Stimulated activated CD4-positive, alpha-beta T cell treated with anti-CD3 and anti-CD28 coated beads, Interleukin-1b, Interleukin-23, amount 100 ng/mL, for 4 hours (primary cell): ENCODE data around the gene NDN.
"Not testable (repeated sequence)": the region's sequence is repeated elsewhere in the genome, so short reads cannot be mapped to it uniquely, and the experiment has no call there.

Source experiments
- DNase-seq, 2 donors: peaks; one replicate each; pipeline ENCODE4 v3.0.0-alpha.2; 2020; ENCODE audit warnings: low read depth in 2 of 2

Gene NDN, protein sequence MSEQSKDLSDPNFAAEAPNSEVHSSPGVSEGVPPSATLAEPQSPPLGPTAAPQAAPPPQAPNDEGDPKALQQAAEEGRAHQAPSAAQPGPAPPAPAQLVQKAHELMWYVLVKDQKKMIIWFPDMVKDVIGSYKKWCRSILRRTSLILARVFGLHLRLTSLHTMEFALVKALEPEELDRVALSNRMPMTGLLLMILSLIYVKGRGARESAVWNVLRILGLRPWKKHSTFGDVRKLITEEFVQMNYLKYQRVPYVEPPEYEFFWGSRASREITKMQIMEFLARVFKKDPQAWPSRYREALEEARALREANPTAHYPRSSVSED

DNA sequence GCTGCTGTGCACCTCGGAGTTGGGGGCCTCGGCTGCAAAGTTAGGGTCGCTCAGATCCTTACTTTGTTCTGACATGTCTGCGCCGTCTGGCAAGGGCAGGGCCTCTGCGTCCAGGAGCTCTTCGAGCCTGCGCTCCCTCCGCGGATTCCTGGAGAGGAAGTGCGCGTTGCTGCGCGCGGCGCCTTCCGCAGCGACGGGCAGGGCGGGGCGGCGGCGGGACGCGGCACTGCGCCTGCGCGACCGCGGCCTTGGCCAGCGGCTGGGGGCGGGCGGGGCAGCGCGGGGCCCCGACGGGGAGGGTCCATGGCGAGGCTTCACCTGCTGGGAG is at the start of gene NDN:
TSS of gene NDN (minus strand) at position 163 of the 328 bp plus-strand sequence. CDS start at position 75, 88 bp downstream.
- DNase-seq = no peak

DNA sequence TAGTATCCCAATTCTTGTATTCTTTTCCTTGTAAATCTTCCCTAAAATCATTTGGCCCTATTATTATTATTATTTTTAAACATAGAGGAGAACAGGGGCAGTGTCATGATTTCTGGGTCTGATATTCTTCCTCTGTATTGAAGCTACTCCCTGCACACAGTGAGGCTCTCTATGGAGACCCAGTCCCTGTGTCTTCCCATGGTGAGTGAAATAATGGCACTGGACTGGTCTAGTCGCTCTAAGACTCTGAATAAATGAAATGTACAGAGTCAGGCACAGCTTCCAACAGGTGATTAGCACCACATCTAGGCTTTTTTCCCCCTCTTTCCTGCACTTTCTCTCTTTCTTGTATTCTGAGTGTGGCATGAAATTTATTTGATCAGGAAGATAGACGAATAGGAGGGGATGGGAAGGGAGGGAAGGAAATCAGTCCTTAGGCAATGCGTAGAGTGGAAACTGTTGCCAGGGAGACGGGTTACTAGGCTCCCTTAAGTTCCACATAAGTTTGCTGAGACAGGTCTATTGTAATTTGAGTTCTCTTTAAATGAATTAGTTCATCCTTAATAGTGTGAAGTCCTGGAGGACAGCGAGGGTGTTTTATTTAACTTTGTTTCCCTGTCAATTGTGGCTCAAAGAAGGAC is 49.0 kb upstream of the NDN start:
- no peak for DNase-seq

DNA sequence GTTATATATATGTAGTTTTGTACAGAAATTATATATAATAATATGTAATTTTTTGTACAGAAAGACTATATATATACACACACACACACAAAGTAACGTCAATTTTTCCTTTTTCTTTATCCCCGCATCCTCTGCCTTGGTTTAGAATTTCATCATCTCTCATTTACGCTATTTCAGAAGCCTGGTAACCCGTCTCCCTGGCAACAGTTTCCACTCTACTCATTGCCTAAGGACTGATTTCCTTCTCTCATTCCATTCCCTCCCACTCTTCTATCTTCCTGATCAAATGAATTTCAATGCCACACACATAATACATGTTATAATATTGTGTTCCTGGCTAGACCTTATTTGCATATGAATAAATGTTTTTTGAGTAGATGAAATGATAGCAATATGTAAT is 47.8 kb upstream of the NDN start:
- DNase-seq = no peak

DNA sequence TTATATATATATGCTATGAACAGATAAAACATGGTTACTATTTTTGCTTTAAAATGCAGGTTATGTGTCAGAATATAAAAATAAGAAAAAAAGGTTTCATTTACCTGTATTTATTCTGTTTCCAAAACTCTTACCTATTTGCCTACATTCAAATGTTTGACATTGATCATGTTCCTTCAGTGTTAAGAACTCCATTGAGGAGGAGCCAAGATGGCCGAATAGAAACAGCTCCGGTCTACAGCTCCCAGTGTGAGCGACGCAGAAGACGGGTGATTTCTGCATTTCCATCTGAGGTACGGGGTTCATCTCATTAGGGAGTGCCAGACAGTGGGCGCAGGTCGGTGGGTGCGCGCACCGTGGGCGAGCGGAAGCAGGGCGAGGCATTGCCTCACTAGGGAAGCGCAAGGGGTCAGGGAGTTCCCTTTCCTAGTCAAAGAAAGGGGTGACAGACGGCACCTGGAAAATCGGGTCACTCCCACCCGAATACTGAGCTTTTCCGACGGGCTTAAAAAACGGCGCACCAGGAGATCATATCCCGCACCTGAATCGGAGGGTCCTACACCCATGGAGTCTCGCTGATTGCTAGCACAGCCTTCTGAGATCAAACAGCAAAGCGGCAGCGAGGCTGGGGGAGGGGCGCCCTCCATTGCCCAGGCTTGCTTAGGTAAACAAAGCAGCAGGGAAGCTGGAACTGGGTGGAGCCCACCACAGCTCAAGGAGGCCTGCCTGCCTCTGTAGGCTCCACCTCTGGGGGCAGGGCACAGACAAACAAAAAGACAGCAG is 27.0 kb upstream of the NDN start:
- not testable (repeated sequence) for DNase-seq

DNA sequence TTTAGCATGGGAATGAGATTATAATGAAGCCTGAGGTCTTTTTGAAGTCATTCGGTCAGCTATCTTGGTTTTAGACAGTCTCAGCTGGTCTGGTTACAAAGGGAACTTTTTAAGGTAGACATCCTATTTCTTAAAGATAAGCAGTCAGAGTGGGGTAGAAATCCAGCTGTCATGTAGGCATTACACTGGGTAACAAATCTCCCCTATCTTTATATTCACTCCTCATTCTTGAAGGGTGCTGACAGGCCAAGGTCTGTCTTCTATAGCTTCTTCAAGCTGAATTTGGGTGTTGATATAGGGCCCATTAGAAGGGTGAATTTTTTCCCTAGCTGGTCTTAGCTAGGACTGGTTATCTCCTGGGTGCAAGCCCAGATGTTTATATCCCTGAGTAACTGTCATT is 21.2 kb upstream of the NDN start:
- DNase-seq = no peak

DNA sequence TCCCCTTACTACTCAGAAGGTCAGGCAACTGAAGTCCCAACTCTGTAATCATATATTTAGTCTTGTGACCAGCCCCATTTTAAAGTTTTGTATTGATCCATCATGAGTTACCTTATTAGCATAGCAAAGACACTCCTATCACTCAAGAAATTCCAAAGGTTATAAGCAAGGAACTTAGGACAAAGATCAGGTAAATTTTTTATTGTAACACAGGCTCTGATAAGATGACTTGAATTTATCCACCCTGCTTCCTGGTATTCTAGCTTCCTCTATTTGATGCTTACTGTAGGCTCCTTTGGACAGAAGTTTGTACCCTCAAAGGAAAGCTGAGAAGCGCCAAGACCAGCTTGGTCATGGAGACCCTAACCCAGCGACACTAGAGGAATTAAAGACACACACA is 8.2 kb upstream of the NDN start:
- no peak for DNase-seq

DNA sequence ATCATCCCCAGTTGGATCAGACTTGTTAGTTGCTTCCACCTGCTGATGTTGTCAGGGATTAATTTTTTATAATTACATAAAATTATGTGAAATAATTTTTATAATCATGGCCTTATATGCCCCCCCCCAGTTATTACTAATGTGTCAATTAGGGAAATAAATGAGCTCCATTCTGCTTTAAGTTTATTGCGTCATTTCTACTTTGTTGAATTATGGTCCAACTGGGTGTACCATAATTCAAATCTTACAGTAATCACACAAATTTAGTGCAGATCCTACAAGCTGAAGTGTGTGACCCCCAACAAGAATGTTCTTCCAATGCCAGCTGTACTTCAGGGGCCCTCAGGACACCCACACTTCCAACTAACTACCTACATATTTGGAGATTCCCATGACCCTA is 7.5 kb upstream of the NDN start:
- DNase-seq = no peak

DNA sequence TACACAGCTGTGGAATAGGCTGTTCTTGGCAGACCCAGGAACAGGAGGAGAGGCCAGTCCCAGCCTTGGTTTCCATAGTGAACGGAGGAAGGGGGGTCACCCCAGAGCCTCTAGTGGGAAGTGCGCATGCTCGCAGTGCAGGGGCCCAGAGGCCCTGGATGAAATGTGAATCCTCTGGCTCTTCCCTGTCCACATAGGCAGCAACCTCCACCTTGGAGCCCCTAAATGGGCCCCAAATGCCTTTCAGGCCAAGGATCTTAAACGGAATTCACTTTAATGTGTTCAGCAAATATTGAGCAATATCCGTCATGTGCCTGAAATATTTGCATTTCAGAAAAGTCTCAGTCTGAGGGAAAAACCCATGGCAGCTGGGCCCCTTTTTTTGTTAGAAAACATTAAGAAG is 3.3 kb upstream of the NDN start:
- DNase-seq = no peak

DNA sequence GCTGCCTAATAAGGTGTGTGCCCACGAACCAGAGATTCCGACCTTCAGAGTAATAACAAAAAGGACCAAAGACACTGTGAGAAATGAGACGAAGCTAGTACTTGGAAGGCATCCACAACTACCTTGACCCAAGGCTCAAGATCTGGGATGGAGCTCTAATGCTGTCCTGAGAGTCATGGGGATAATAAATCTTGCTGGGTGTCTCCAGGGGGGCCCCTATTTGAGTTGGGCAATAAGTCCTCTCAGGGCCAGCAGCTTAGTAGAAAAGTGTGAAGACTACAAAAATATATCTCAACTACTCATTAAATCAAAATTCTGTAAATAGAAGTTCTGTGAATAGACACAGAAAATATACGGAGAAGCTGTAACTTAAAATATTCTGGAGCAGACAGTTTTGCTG is 2.9 kb upstream of the NDN start:
- no peak for DNase-seq

DNA sequence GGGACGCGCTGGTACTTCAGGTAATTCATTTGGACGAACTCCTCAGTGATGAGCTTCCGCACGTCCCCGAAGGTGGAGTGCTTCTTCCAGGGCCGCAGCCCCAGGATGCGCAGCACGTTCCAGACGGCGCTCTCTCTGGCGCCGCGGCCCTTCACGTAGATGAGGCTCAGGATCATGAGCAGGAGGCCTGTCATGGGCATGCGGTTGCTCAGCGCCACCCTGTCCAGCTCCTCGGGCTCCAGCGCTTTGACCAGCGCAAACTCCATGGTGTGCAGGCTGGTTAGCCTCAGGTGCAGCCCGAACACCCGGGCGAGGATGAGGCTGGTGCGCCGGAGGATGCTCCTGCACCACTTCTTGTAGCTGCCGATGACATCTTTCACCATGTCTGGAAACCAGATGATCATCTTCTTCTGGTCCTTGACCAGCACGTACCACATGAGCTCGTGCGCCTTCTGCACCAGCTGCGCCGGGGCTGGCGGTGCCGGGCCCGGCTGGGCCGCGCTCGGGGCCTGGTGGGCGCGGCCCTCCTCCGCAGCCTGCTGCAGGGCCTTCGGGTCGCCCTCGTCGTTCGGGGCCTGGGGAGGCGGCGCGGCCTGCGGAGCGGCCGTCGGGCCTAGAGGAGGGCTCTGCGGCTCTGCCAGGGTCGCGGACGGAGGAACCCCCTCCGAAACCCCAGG is 501 bp downstream of the NDN start:
- no peak for DNase-seq

DNA sequence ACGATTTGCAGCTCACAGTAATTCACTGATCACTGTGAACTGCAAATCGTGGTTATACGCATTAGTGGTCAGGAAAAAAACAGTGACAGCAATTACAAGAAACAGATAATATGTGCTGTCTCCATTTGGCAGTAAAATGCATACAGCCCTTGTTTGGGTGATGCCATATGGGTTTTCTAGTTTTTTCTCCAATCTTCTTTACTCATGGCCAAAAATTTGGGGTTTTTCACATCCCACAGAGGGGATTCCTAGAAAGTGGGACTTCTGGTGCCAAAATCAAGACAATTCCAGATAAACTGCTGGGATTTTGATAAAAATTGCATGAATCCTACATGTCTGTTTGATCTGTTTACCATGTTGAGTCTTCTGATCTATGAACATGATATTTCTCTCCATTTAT is 15.6 kb downstream of the NDN start:
- no peak for DNase-seq

DNA sequence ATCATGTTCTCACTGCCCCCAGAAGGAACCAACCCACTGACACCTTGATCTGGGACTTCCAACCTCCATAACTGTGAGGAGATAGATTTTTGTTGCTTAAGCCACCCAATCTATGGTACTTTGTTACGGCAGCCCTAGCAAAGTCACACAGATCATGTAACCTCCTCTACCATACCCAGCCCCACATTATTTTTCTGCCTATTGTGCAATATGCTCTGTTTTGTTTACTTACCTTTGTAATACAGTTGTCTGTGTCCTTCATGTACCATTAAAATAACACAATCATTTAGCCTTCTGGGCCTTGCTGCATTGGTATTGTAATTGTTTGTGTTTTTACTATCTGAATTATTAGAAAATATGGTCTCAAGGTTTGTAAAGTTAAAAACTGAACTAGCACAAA is 16.1 kb downstream of the NDN start:
- DNase-seq = no peak

DNA sequence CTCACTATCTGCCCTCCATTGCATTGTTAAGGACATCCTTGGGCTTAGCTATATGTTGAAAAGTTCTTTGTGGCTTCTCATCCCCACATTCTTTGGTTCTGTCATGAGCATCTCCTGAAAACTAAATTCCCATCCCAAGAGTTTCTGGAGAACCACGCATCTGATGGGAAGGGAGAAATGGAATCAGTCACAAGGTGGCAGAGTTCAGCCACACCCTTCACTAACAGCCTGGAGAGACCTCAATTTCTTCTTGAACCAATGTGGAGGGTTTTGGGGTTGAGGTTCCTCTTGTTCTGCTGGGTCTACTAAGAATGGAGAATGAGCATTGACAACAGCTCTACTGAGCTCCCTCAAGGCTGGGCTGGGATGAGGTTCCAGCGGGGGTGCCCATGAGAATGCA is 23.9 kb downstream of the NDN start:
- no peak for DNase-seq

DNA sequence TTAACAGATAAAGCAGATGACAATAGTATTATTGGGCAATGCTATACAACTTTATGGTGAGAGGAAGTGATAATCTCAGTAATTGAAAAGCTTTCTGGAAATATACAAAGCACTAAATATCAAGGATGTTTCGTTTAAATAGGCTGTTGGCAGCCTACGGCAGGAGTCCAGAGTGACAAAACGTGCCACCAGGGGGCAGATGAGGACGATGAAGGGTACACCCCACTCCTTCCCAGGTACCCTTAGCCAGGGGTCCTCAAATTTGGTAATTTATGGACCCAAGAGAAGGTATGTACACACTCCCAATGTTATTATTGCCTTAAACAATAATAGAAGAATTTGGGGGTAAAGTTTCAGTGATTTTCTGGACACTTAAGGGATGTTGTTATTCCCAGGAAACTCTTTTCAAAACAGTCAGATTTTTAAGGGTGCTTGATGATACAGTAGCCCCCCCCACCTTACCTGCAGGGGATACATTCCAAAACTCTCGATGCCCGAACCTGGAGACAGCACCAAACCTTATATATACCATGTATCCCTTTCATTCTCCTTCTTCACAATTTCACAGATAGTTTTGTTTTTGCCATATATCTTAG is 38.1 kb downstream of the NDN start:
- peak in 1 of 2 donors; percentile 6 for DNase-seq

DNA sequence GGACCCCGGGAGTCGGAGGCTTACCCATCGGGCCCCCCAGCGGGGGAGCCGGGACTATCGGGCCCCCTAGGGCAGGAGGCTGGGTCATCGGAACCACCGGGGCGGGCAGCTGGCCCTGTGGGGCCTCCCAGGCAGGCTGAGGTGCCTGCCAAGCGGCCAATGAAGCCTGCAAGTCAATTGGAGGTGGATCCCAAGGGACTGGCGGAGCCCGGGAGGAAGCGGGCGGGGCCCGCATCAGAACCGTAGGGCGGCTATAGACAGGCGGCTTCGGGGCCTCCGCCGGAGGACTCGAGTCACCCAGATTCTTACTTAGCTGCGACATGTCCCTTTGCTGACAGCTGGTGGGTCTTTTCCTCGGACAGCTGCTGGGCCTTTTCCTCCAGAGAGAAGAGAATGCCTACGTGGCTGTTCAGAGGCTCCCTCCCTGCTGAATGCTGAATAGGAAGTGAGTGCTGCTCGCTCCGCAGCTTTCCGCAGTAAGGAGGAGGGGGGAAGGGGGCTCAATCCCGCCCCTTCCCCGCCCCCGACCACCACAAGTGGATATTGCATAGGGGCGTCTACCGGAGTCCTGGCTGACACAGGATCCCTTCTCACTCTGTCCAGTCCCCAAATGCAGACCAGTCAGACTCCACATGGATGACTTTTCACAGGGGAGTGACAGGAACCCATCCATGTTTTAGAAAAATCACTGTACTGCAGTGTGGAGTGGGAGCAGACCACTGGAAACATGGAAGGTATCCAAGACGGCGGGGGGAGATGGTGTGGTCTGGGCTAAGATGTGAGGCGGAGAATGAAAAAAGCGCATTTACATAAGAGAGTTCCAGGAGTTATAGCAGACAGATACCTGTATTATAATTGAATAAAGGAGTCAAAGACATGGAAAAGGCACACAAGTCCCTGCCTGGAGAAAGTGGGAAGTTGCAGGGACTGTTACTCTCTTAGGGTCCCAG is 39.4 kb downstream of the NDN start, which contains the start of gene MAGEL2:
TSS of gene MAGEL2 (minus strand) at position 447 of the 950 bp plus-strand sequence. CDS start at position 322, 125 bp downstream.
- no peak for DNase-seq

DNA sequence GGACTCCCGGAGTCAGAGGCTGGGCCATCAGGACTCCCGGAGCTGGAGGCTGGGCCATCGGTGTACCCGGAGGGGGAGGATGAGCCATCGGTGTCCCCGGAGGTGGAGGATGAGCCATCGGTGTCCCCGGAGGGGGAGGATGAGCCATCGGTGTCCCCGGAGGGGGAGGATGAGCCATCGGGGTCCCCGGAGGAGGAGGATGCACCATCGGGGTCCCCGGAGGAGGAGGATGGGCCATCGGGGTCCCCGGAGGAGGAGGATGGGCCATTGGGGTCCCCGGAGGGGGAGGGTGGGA is 40.2 kb downstream of the NDN start:
- no peak for DNase-seq

DNA sequence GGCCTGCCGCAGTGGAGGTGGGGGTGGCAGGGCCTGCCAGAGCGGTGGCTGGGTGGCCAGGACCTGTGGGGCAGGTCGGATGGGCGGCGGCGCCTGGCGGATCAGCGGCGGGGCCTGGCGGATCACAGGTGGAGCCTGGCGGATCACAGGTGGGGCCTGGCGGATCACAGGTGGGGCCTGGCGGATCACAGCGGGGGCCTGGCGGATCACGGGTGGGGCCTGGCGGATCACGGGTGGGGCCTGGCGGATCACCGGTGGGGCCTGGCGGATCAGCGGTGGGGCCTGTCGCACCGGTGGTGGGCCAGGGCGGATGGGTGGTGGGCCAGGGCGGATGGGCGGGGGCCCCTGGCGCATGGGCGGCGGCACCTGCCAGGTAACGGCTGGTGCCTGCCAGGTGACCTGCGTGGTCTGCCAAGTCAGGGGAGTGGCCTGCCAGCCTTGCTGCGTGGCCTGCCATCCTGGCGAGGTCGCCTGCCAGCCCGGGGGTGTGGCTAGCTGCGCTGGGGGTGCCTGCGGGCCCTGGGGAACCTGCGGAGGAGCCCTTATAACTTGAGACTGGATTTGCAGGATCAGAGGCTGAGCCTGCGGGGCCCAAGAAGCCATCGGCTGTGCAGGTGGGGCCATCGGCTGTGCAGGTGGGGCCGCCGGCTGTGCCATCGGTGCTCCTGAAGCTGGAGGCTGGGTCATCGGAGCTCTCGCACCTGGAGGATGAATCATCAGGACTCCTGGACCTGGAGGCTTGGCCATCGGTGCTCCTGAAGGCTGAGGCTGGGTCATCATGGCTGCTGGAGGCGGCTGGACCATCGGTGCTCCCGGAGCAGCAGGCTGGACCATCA is 40.7 kb downstream of the NDN start:
- no peak for DNase-seq

DNA sequence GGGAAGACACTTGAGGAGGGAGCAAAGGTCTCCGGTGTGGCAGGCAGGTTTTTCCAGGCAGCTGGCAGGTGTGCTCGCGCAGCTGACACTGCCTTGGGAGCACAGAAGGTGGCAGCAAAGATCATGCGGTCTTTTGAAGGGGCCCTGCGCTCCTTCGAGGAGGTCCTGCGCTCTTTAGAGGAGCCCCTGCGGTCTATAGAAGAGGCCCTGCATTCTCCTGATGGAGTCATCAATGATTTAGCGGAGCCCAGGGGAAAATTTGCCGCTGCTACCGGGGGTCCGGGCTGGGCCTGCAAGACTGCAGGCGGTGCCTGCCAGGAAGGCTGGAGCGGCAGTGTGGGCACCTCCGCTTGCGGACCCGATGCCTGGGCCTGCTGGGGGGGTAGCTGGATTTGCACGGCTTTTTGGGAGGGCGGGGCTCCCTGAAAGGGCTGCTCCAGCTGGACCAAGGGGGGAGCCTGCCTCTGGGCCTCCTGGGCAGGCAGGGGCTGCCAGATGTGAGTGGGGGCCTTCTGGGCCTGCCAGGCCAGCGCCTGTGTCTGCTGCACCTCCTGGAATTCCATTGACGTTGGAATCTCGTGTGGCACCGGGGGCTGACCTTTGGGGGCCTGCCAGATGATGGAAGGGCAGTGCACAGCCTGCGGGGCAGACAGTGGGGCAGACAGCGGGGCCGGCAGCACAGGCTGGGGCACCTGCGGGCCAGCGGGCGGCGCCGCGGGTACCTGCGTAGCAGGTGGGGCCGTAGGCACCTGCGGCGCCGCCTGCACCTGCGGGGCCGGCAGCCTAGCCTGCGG is 41.5 kb downstream of the NDN start:
- DNase-seq = no peak

DNA sequence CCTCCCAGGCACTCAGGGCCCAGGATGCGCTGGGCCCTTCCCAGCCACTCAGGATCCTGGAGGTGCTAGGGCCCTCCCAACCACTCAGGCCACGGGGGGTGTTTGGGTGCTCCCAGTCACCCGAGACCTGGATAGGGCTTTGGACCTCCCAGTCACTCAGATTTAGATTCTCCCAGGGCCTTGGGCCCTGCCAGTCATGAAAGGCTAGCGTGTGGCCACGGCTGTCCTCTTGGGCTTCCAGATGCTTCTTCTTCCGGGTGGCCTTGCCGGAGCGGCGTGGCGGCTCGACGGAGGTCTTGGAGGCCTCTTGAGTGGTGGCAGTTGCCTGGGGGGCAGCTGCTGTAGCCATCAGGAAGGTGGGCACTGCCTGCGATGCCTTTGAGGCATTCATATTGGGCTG is 42.3 kb downstream of the NDN start:
- no peak for DNase-seq
